Lung (tissue), 13 donors: ENCODE results near the gene PRPSAP1. TPM values are rescaled to one million over a fixed set of nuclear protein-coding genes. Genes with fewer than 3 reads are reported as not detected.

Source experiments
- ATAC-seq: fragments of 200-7000 bp; cut with Tn5 transposase; one replicate; pipeline ENCODE4 v1.9.1; 2020; ENCODE audit warnings: moderate number of reproducible peaks; ENCODE audit not compliant: insufficient read depth, low FRiP score
- DNase-seq, 3 donors: peaks; one replicate each; pipeline ENCODE4 v3.0.0-alpha.2; 2013 to 2017
- H3K27ac ChIP-seq, 2 donors: one replicate each; pipeline ENCODE4 v1.5.1; 2013; ENCODE audit warnings: mild to moderate bottlenecking in 2 of 2, moderate library complexity in 2 of 2, control low read depth in 1 of 2, inconsistent platforms in 1 of 2, low read depth in 1 of 2, low read length in 1 of 2
- H3K27me3 ChIP-seq, 3 donors: one replicate each; pipeline ENCODE4 v1.5.1; 2013; ENCODE audit warnings: low read length in 2 of 3; ENCODE audit not compliant: control insufficient read depth in 3 of 3, insufficient read depth in 3 of 3
- H3K36me3 ChIP-seq, 4 donors: one replicate each; pipeline ENCODE4 v1.5.1; 2013; ENCODE audit warnings: low read length in 4 of 4, mild to moderate bottlenecking in 1 of 4, moderate library complexity in 1 of 4; ENCODE audit not compliant: control insufficient read depth in 4 of 4, insufficient read depth in 4 of 4
- H3K4me1 ChIP-seq, 5 donors: one replicate each; pipeline ENCODE4 v1.5.1; 2013; ENCODE audit warnings: low read length in 5 of 5, mild to moderate bottlenecking in 2 of 5, moderate library complexity in 1 of 5; ENCODE audit not compliant: control insufficient read depth in 5 of 5, insufficient read depth in 5 of 5
- H3K4me3 ChIP-seq: one replicate; pipeline ENCODE4 v1.5.1; 2013; ENCODE audit warnings: mild to moderate bottlenecking, control low read depth, moderate library complexity
- H3K9ac ChIP-seq, 2 donors: one replicate each; pipeline ENCODE4 v1.5.1; 2013; ENCODE audit warnings: low read length in 2 of 2, control low read depth in 1 of 2; ENCODE audit not compliant: insufficient read depth in 1 of 2
- H3K9me3 ChIP-seq, 4 donors: one replicate each; pipeline ENCODE4 v1.5.1; 2013; ENCODE audit warnings: low read length in 3 of 4, mild to moderate bottlenecking in 1 of 4, moderate library complexity in 1 of 4; ENCODE audit not compliant: control insufficient read depth in 4 of 4, insufficient read depth in 3 of 4
- CTCF ChIP-seq: IDR thresholded peaks from 2 replicates; pipeline ENCODE4 v1.5.1; 2012; ENCODE audit warnings: mild to moderate bottlenecking; ENCODE audit errors: control extremely low read depth, extremely low read depth
- WGBS, 2 donors: extraction: QIAGEN DNeasy Blood & Tissue Kit; methylation state at CpG; one replicate each; pipeline ENCODE4 v1.1.7; 2013; 5-methylcytosine and 5-hydroxymethylcytosine counted together
- polyA plus RNA-seq, 2 donors: library from polyadenylated mRNA; stranded (reverse); fragments of 200-250 nt; gene quantifications; one replicate each; pipeline ENCODE4 v1.2.1, GENCODE V29; 2013
- small RNA-seq: library from RNA; depleted of rRNA; stranded (forward); fragments of <200 nt; gene quantifications from one replicate; pipeline ENCODE3, GENCODE V24; 2014; ENCODE audit warnings: low replicate concordance
- total RNA-seq, 2 donors: library from RNA; depleted of rRNA in 1 of 2; stranded (reverse); fragments of >200 nt in 1 of 2; gene quantifications; one replicate each; pipeline ENCODE4 v1.2.1, GENCODE V29; 2014 to 2021
- donor health status: control.
- donor health status: control.
- donor health status: Bipolar disorder and iron deficiency.
- donor health status: healthy.
- donor health status: DM: yes; HTN: yes; CAD: no.

PRPSAP1 gene
- total and polyA plus RNA-seq, 4 donors = 29.8 to 74.7 (median 34.6) TPM

GRCh38 chr17:76260220-76260619, 93.5 kb downstream of the PRPSAP1 start:
- H3K4me1 ChIP-seq = peaks cover 0 to 14% (median 12%) of the 10 kb centered on the region in 5 donors

More at GRCh38 chr17:76260220-76260619, 93.5 kb downstream of the PRPSAP1 start:
- Histone ChIP-seq H3K36me3 (no peaks in the 10 kb centered on the region), H3K9me3 (no peaks in the 10 kb centered on the region), H3K27me3 (no peaks in the 10 kb centered on the region), H3K9ac (no peak overlapping the region), H3K27ac (peak overlapping the region in 1 of 2 donors; percentile 15), H3K4me3 (no peak overlapping the region)
- WGBS, 2 donors = 95 to 96% methylated on average over 7 of the region's 7 CpGs
- DNase-seq = no peak
- ATAC-seq = no peak
- no peak for TF ChIP-seq CTCF

Small RNA genes within 50 kb of the gene (small RNA-seq; reads per million reads assigned to genes)
- gene RF00019 (not detected), gene RNU6-24P (not detected)

Other genes with a start within 250 kb of the PRPSAP1 start
- gene FOXJ1, start 212.7 kb downstream of the PRPSAP1 start, total RNA-seq = 10 to 100 TPM; 66.1 to 95.0 TPM
- gene FOXJ1, start 212.7 kb downstream of the PRPSAP1 start, polyA plus RNA-seq = 10 to 100 TPM; 32.5 to 34.5 TPM
- 1 to 10 TPM; 2.2 to 2.5 TPM for gene RNF157, start 113.4 kb downstream of the PRPSAP1 start, total RNA-seq
- gene RNF157, start 113.4 kb downstream of the PRPSAP1 start, polyA plus RNA-seq = 1 to 10 TPM in 1 of 2 donors, under 1 TPM in 1; 0.88 to 1.4 TPM
- gene UBALD2, start 88.6 kb downstream of the PRPSAP1 start, total RNA-seq = 10 to 100 TPM; 11.6 to 57.1 TPM
- 10 to 100 TPM; 59.8 to 64.0 TPM for gene UBALD2, start 88.6 kb downstream of the PRPSAP1 start, polyA plus RNA-seq
- gene QRICH2, start 45.6 kb downstream of the PRPSAP1 start, total RNA-seq = 1 to 10 TPM; 2.3 to 3.0 TPM
- 1 to 10 TPM; 2.5 to 4.7 TPM for gene QRICH2, start 45.6 kb downstream of the PRPSAP1 start, polyA plus RNA-seq
- 10 to 100 TPM; 13.7 to 17.6 TPM for gene SPHK1, start 30.7 kb upstream of the PRPSAP1 start, total RNA-seq
- 10 to 100 TPM; 11.0 to 82.4 TPM for gene SPHK1, start 30.7 kb upstream of the PRPSAP1 start, polyA plus RNA-seq
- gene UBE2O, start 99.2 kb upstream of the PRPSAP1 start, total RNA-seq = 10 to 100 TPM; 24.3 to 24.6 TPM
- 10 to 100 TPM; 10.8 to 11.1 TPM for gene UBE2O, start 99.2 kb upstream of the PRPSAP1 start, polyA plus RNA-seq
- under 1 TPM in 1 of 2 donors, not detected in 1; 0.31 TPM for gene AANAT, start 113.7 kb upstream of the PRPSAP1 start, total RNA-seq
- under 1 TPM in 1 of 2 donors, not detected in 1; 0.10 TPM for gene AANAT, start 113.7 kb upstream of the PRPSAP1 start, polyA plus RNA-seq
- gene RHBDF2, start 147.5 kb upstream of the PRPSAP1 start, total RNA-seq = 10 to 100 TPM; 22.7 to 56.5 TPM
- gene RHBDF2, start 147.5 kb upstream of the PRPSAP1 start, polyA plus RNA-seq = 100 to 1,000 TPM in 1 of 2 donors, 10 to 100 TPM in 1; 20.1 to 116 TPM
- 10 to 100 TPM; 15.9 to 20.0 TPM for gene CYGB, start 183.8 kb upstream of the PRPSAP1 start, total RNA-seq
- gene CYGB, start 183.8 kb upstream of the PRPSAP1 start, polyA plus RNA-seq = 10 to 100 TPM; 21.4 to 30.4 TPM
- 10 to 100 TPM in 1 of 2 donors, 1 to 10 TPM in 1; 3.3 to 11.3 TPM for gene PRCD, start 186.1 kb upstream of the PRPSAP1 start, total RNA-seq
- 1 to 10 TPM; 2.0 to 7.9 TPM for gene PRCD, start 186.1 kb upstream of the PRPSAP1 start, polyA plus RNA-seq
- 10 to 100 TPM; 20.8 to 38.0 TPM for gene ST6GALNAC2, start 231.9 kb upstream of the PRPSAP1 start, total RNA-seq
- gene ST6GALNAC2, start 231.9 kb upstream of the PRPSAP1 start, polyA plus RNA-seq = 10 to 100 TPM; 12.1 to 15.4 TPM